Muscle of back (tissue), 13 donors: Measurements from ENCODE around the gene CA6. TPM values are rescaled to one million over a fixed set of nuclear protein-coding genes. Genes with fewer than 3 reads are reported as not detected.
"Not testable (repeated sequence)": the region's sequence is repeated elsewhere in the genome, so short reads cannot be mapped to it uniquely, and the experiment has no call there.

Experiments
- DNase-seq, 3 donors: peaks; one replicate each; pipeline versions ENCODE4 v3.0.0 to v3.0.0-alpha.2; 2013
- long read RNA-seq, 9 donors: transcript quantifications; one replicate each; lab custom pipeline, GENCODE V29; 2026
- polyA plus RNA-seq, 10 donors: library from polyadenylated mRNA; unstranded; fragments of 120-200 nt; gene quantifications; one replicate each; pipeline ENCODE4 v1.2.1, GENCODE V29; 2013; ENCODE audit not compliant: insufficient read length in 10 of 10

The CA6 gene
- under 1 TPM in 2 of 10 donors, not detected in 8; 0.20 to 0.26 TPM for polyA plus RNA-seq
- long read RNA-seq, donor 1: 0 reads
- long read RNA-seq, donor 2: 0 reads
- long read RNA-seq, donor 3: 0 reads
- long read RNA-seq, donor 4: 0 reads
- long read RNA-seq, donor 5: 0 reads
- long read RNA-seq, donor 6: 0 reads
- long read RNA-seq, donor 7: 0 reads
- long read RNA-seq, donor 8: 0 reads
- long read RNA-seq, donor 9: 0 reads

DNA sequence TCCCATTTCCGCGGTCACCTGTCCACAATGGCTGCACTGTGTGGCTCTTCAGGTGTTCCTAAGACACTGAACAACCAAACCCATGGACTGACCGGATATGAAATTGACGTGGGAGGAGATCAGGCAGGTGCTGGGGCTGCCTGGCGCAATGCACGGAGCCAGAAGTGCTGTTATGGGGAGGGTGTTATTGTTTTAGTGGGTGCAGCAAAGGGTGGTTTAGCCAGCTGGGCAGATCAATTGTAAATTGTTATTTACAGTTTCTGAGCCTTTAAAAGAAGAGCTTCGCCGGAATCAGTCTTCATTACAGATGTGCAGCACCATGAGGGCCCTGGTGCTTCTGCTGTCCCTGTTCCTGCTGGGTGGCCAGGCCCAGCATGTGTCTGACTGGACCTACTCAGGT lies at the start of gene CA6:
CA6 (plus strand) TSS at position 301 of the 400 bp plus-strand sequence; CDS start at position 320, 19 bp downstream.
- DNase-seq: no peak

DNA sequence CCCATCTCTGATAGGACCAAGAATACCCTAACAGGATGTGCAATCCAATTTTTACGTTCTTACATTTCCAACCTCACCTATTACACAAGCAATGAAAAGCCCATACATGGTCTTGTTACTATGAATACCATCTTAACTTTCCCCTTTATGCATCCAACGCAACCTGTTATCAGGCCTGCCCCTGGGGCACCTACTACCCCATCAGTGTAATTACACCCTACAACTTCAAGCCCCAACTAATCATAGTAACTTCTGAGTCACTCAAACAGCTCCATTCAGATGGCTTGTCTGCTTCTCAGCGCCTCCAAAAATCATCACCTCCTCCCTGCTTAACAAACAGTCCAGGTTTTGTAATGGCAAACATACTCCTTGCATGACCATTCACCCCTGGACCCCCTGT lies 48.9 kb upstream of the CA6 start:
- not testable (repeated sequence) for DNase-seq

DNA sequence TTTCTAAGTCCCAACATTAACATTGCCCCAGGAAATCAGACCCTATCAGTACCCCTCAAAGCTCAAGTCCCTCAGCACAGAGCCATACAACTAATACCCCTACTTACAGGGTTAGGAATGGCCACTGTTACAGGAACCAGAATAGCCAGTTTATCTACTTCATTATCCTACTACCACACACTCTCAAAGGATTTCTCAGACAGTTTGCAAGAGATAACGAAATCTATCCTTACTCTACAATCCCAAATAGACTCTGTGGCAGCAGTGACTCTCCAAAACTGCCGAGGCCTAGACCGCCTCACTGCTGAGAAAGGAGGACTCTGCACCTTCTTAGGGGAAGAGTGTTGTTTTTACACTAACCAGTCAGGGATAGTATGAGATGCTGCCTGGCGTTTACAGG lies 48.2 kb upstream of the CA6 start:
- DNase-seq: not testable (repeated sequence)

DNA sequence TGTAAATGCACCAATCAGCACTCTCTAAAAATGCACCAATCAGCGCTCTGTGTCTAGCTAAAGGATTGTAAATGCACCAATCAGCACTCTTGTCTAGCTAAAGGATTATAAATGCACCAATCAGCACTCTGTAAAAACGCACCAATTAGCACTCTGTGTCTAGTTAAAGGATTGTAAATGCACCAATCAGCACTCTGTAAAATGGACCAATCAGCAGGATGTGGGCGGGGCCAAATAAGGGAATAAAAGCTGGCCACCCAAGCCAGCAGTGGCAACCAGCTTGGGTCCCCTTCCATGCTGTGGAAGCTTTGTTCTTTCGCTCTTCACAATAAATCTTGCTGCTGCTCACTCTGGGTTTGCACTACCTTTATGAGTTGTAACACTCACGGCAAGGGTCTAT lies 47.2 kb upstream of the CA6 start:
- DNase-seq: not testable (repeated sequence)

DNA sequence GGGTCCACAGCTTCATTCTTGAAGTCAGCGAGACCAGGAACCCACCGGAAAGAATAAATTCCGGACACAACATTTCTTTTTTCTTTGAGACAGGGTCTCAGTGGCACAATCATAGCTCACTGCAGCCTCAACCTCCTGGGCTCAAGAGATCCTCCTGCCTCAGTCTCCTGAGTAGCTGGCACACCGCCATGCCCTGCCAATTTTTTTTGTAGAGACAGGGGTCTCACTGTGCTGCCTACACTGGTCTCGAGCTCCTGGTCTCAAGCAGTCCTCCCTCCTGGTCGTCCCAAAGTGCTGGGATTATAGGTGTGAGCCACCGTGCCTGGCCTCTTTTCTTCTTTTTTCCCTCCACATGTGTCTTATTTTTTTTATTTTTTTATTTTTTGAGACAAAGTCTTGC lies 46.6 kb upstream of the CA6 start:
- no peak for DNase-seq

DNA sequence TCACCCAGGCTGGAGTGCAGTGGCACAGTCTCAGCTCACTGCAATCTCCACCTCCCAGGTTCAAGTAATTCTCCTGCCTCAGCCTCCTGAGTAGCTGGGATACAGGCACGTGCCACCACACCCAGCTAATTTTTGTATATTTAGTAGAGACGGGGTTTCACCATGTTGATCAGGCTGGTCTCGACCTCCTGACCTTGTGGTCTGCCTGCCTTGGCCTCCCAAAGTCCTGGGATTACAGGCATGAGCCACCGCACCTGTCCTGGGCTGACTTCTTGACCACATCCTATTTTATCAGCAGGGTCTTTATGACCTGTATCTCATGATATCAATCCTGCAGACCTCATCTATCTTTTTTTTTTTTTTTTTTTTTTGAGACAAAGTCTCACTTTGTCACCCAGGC lies 45.0 kb upstream of the CA6 start:
- DNase-seq: not testable (repeated sequence)

DNA sequence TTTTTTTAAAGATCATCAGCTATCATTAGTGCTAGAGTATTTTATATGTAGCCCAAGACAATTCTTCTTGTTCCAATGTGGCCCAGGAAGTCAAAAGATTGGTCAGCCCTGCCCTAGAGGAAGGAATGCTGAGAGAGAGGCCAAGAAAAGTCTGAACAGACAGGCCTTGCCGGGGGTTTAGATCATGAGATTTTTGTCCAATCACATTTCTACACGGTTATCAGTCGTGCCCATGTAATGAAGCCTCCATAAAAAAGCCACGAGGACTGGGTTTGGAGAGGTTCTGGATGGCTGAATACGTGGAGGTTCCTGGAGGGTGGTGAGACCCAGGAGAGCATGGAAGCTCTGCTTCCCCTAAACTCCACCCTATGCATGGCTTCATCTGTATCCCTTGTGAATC lies 42.9 kb upstream of the CA6 start:
- DNase-seq: peak in 1 of 3 donors; percentile 16

DNA sequence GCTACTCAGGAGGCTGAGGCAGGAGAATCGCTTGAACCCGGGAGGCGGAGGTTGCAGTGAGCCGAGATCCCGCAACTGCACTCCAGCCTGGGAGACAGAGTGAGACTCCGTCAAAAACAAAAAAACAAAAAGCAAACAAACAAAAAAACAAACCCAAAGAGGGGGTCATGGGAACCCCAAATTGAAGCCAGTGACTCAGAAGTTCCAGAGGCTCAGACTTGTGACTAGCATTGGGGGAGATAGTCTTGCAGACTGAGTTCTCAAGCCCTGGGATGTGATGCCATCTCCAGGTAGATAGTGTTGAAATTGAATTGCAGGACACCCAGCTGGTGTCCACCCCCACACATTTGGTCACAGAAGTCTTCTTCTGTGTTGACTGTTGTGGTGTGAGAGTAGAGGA lies 42.3 kb upstream of the CA6 start:
- DNase-seq: peak in 1 of 3 donors; percentile 3

DNA sequence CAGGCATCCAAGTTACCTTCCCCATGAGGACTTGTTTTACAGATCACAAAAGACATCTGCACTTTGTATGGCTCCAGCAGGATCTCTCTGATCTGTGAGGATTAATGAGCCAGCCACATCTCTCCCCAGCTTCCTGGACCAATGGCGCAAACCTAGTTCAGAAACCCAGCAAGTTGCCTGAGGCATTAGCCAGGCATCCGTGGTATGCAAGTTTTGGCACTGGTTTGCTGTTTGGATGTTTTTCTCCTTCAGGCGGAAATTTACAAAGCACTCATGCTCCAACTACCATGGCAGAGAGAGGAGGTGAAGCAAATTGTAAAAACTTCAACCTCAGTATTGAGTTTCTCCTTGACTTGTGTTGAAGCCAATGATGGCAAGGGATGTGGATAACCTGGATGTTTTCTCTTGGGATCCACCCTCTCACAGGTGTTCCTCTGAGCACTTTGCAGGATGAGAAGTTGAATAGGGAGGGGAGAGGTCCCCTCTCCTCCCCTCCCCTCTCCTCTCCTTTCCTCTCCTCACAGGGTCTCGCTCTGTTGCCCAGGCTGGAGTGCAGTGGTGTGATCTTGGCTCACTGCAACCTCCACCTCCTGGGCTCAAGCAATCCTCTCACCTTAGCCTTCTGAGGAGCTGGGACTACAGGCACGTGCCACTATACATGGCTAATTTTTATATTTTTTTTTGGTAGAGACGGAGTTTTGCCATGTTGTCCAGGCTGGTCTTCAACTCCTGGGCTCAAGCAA lies 41.6 kb upstream of the CA6 start:
- DNase-seq: peak in 2 of 3 donors; percentile 43 to 89

DNA sequence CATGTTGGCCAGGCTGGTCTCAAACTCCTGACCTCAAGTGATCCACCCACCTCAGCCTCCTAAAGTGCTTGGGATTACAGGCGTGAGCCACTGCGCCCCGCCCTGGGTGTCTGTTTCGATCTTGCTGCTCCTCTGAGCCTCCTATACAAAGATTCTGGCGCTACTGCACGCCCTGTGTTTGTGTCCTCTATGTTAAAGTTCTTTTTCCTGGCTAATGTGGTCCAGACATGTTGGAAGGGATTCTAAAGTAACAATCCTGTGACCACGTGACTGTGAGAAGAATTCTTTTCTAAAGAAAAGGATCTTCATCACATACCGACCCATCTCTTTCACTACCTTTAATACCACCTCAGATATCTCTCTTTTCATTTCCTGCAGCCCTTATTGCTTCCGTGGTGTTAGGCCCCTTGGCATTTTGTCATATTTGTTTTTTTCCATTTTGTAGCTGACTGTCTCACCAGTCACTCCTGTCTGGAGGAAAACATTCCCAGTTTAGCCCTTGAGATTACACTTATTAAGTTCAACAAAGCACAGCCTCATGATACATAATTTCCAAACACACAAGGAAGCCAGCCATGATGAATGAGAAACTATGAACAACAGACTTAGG lies 40.0 kb upstream of the CA6 start:
- DNase-seq: peak; percentile 64 to 87 (median 75)

DNA sequence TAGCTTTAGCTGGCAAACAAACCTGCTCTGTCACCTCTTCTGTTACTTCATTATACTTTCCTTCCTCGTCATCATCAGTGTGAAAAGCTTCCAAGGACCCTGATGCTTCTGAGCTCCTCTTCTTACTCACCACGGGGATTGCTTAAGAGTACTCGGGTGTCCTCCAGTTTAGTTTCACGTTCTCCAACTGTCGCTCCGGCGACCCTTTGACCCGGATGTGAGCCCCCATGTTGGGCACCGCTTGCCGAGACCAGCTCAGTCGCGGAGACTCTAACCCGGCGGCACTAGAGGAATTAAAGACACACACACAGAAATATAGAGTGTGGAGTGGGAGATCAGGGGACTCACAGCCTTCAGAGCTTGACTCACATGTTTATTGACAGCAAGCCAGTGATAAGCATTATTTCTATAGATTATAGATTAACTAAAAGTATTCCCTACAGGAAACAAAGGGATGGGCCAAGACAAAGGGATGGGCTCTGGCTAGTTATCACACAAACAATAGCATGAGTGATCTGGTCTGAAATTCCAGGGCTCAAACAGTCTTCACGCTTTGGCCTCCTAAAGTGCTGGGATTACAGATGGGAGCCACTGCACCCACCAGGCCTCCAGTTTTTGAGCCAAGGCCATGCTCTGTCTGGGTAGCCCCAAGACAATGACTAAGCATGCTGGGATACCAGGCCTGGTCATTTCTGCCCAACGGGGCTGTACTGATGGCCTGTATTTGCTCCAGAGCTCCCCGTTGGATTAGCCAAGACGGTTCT lies 37.1 kb upstream of the CA6 start:
- DNase-seq: no peak

DNA sequence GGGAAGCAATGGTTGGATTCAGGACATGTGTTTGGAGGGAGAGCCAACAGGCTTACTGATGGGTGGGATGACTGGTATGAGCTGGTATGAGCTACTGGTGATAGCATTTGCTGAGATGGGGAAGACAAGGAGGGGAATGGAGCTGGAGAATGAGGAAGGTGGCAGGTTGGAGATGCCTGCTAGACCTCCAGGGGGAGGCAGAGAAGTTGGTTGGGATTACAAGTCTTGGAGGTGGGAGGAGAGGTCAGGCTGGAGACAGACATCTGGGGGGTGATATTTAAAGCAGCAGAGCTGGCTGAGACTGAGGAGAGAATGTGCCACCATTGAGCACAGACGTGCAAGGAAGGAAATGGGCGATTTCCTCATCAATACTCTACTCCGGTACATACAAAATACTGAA lies 35.3 kb upstream of the CA6 start:
- DNase-seq: no peak

DNA sequence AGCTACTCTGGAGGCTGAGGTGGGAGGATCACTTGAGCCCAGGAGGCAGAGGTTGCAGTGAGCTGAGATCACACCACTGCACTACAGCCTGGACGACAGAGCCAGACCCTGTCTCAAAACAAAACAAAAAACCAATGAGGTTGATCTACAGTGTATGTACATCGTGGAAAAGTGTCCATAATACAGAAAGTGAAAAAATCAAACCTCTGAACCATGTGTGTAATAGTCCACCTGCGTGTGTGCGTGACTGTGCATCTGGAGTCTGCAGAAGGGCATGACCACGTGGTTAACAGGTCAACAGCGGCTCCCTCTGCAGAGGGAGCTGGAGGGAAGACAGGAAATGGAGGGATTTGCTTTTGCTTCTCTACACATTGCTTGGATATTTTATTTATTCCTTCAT lies 34.8 kb upstream of the CA6 start:
- no peak for DNase-seq

DNA sequence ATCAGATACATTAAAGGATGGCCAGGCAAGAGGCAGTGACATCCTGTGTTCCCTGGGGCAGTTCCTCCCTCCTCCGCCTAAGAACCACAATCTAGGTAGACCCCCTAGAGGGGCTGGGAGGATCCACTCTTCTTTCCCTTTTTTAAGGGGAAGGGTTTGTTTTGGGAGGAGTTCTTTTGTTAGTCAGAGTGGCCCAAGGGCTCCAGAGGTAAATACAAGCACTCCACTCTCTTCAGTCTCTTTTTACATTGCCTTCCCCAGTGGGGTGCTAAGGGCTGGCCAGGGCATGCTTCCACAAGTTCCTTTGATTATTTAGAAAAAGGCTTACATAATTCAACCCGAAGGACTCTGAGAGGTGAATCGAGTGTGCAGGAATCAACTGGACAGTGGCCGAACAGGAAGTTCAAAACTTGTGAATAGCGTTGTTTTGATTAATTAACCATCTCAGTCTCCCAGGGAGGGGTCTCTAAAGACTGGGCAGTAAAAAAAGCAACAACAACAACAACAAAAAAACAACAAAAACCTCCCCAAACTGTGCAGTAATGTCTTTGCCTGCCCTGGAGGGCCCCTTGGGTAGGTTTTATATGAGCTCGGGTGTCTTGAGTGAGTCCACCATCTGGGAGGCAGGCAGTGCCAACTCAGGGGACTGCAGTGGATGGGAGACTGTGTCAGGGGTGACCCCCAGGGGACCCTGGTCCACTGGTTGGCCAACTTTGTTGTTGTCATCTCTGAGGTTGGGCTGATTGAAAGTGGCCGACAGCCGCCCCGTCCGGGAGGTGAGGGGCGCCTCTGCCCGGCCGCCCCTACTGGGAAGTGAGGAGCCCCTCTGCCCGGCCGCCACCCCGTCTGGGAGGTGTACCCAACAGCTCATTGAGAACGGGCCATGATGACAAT lies 34.0 kb upstream of the CA6 start:
- DNase-seq: no peak

DNA sequence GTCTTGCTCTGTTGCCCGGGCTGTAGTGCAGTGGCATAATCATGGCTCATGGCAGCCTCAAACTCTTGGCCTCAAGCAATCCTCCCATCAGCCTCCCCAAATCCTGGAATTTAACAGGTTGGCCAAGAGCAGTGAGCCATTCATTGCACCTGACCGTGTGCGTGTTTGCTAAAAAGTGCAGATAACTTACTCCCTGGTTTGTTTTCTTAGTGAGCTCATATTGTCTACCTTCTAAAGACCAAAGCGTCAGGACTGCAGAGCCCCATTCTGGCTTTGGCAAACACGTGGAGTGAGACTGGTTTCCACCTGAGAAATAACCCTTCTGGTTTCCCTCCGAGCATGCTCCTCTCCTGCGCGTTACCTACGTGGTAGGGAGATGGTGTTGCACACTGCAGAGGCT lies 32.2 kb upstream of the CA6 start:
- no peak for DNase-seq

DNA sequence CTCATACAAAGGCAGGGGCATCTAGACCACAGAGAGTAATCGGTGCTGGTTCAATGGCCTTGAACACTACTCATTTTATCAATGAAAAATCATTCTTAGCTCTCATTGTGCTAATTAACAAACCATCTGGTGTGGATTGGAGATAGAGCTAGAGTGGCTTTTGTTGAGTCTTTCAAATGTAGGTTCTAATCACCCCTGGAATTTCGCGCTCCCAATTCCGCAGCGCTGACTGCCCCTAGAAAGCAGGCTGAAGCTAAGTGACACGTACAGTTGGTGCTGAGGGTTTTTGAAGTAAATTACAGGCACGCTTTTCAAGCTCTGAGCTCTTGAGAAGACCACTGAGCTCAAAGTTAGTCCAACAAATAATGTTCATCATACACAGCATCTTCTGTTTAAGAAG lies 31.2 kb upstream of the CA6 start:
- DNase-seq: no peak

DNA sequence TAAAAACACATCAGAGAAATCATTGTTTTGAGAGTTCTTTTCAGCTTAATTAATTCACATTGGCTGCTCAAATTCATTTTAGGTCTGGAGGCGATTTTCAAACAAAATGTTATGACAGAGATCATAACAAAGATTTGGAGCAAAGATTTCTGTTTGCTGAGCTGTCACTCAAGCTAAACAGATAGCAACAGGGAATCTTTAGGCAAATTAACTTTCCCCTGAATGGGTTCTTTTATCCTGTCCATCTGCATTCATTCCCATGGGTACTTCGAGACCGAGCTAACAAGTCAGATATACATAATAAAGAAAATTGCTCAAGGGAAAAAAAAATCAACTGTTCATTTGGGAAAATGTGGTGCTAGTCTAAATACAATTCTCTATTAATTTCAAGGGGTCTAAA lies 30.2 kb upstream of the CA6 start:
- DNase-seq: no peak

DNA sequence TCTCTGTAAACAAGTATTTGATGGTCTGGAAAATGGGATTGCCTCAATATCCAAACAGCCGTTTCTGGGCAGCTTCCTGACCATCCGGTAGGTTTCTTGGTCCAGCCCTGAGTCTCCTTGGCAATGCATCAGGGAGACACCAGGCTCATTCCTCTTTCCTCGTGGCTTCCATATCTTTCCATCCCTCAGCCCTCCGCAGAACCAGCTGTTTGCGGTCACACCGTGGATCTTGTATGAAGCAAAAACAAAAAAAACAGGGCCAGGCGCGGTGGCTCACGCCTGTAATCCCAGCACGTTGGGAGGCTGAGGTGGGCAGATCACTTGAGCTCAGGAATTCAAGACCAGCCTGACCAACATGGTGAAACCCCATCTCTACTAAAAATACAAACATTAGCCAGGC lies 28.1 kb upstream of the CA6 start:
- not testable (repeated sequence) for DNase-seq

DNA sequence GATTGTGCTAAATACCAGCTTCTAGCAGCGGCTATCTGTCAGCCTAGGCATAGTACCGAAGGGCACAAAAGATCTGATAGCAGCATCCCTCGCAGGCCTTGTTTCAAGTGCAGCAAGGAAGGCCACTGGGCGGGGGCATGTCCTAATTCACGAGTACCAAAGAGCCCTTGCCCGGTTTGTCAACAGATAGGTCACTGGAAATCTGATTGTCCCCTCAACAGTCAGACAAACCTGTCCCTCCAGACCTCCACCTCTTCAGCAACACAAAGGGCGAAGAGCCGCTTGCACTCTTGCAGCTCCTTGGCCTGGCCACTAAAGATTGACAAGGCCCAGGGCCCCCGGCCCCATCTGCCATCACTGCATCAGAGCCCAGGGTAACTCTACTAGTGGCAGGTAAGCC lies 22.7 kb upstream of the CA6 start:
- no peak for DNase-seq

DNA sequence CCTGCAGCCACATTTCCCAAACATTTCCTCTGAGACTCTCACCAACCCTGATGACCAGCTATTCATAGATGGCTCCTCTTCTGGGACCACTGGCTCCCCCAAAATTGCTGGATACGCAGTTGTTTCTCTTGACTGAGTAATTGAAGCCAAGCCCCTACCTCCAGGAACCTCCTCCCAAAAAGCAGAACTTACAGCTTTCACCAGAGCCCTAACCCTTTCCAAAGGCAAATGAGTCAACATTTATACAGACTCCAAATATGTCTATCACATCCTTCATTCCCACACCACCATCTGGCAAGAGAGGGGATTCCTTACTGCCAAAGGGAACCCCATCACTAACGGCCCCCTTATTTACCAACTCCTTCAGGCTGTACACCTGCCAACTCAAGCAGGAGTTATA lies 20.3 kb upstream of the CA6 start:
- no peak for DNase-seq

DNA sequence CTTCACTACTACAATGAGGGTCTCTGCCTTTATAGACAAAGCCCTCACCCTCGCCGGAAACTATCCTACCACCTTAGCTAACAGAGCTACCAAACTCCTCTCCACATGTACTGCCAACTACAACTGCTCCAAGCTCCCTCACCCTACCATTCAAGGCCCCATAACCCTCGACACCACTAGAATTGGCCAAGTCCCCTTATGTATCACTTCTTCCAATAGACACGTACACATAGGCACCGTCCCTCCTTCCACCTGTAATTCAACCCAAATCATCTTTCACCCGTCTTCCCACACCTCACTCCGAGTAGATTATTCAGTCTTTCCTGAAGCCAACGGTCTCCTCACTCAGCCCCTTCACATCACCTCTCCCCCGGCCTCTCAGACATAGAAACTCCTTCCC lies 19.7 kb upstream of the CA6 start:
- DNase-seq: no peak
